B cell (primary cell): ENCODE results near the gene BNC2. TPM values are rescaled to one million over a fixed set of nuclear protein-coding genes. Genes with fewer than 3 reads are reported as not detected.

Experiments used
- ATAC-seq: fragments of 200-7000 bp; cut with Tn5 transposase; one replicate; pipeline ENCODE4 v1.10.0; 2021; ENCODE audit warnings: low read depth, mild to moderate bottlenecking, moderate number of reproducible peaks, moderate library complexity
- CTCF ChIA-PET: fragments of 350-600 bp; sonication (Branson Sonifier 250); formaldehyde crosslinking; loops from one replicate; lab custom pipeline; 2021; ENCODE audit warnings: antibody characterized with exemption, inconsistent platforms; lab: Charles Lee
- POLR2A ChIA-PET: fragments of 350-600 bp; sonication (Branson Sonifier 250); formaldehyde crosslinking; loops from one replicate; lab custom pipeline; 2021; ENCODE audit warnings: antibody characterized with exemption; lab: Charles Lee
- DNase-seq: peaks from one replicate; pipeline ENCODE4 v3.0.0; 2013
- H2AFZ ChIP-seq: 2 replicates; pipeline ENCODE4 v1.6.1; 2012; ENCODE audit warnings: mild to moderate bottlenecking, low read depth, low read length; ENCODE audit not compliant: insufficient read depth, poor library complexity, severe bottlenecking
- H3K27ac ChIP-seq, 2 donors: 1 replicate in 1 of 2; 2 replicates in 1 of 2; pipeline ENCODE4 v1.5.1; 2012 to 2013; ENCODE audit warnings: low read length in 2 of 2, mild to moderate bottlenecking in 2 of 2, moderate library complexity in 1 of 2
- H3K27me3 ChIP-seq, 4 experiments: fragments of 200-600 bp in 1 of 4; sonication (generic) in 1 of 4; replicated peaks in 1 of 4; 1 replicate in 2 of 4; 2 replicates in 2 of 4; pipeline versions ENCODE4 v1.6.1 to v1.7.0; 2013 to 2016; ENCODE audit warnings: low read length in 3 of 4, mild to moderate bottlenecking in 2 of 4, mixed read lengths in 1 of 4, moderate library complexity in 1 of 4; ENCODE audit not compliant: insufficient read depth in 4 of 4, control insufficient read depth in 3 of 4; ENCODE audit errors: control extremely low read depth in 1 of 4
- H3K36me3 ChIP-seq, 2 experiments: replicated peaks in 1 of 2; 1 replicate in 1 of 2; 2 replicates in 1 of 2; pipeline versions ENCODE4 v1.6.1 to v1.7.1; 2013; ENCODE audit warnings: low read length in 1 of 2; ENCODE audit not compliant: insufficient read depth in 2 of 2, control insufficient read depth in 1 of 2; ENCODE audit errors: control extremely low read depth in 1 of 2, extremely low read depth in 1 of 2
- H3K4me1 ChIP-seq, 2 donors: fragments of 200-600 bp in 1 of 2; sonication (generic) in 1 of 2; 1 replicate in 1 of 2; 2 replicates in 1 of 2; pipeline versions ENCODE4 v1.5.1 to v1.6.1; 2013 to 2017; ENCODE audit warnings: low read length in 2 of 2; ENCODE audit not compliant: control insufficient read depth in 2 of 2, insufficient read depth in 2 of 2
- H3K4me2 ChIP-seq: replicated peaks from 2 replicates; pipeline ENCODE3; 2012; ENCODE audit warnings: mild to moderate bottlenecking, low read depth, low read length; ENCODE audit not compliant: poor library complexity, severe bottlenecking
- H3K4me3 ChIP-seq, 5 experiments: fragments of 200-600 bp in 1 of 5; sonication (generic) in 1 of 5; 1 replicate in 3 of 5; 2 replicates in 2 of 5; pipeline versions ENCODE4 v1.5.1 to v1.7.0; 2011 to 2016; ENCODE audit warnings: low read length in 4 of 5, mild to moderate bottlenecking in 4 of 5, low read depth in 2 of 5, control low read depth in 1 of 5, moderate library complexity in 1 of 5; ENCODE audit not compliant: insufficient read depth in 1 of 5; ENCODE audit errors: control extremely low read depth in 1 of 5, extremely low read depth in 1 of 5
- H3K79me2 ChIP-seq: fragments of 200-600 bp; sonication (generic); one replicate; pipeline ENCODE4 v1.6.0; 2016; ENCODE audit warnings: low read length; ENCODE audit not compliant: control insufficient read depth, insufficient read depth
- H3K9ac ChIP-seq: fragments of 200-600 bp; sonication (generic); 2 replicates; pipeline ENCODE4 v1.6.1; 2017; ENCODE audit warnings: mild to moderate bottlenecking, low read length, moderate library complexity
- H3K9me3 ChIP-seq, 3 donors: one replicate each; pipeline versions ENCODE4 v1.6.1 to v1.7.1; 2013; ENCODE audit warnings: low read length in 2 of 3; ENCODE audit not compliant: control insufficient read depth in 2 of 3, insufficient read depth in 1 of 3; ENCODE audit errors: control extremely low read depth in 1 of 3
- H4K20me1 ChIP-seq: 2 replicates; pipeline ENCODE4 v1.6.0; 2012; ENCODE audit warnings: mild to moderate bottlenecking, low read length; ENCODE audit not compliant: insufficient read depth, control insufficient read depth, poor library complexity, severe bottlenecking
- H3K27ac Mint-ChIP-seq: one replicate; pipeline ENCODE4 v1.8.0; 2021; ENCODE audit warnings: mixed read lengths
- H3K27me3 Mint-ChIP-seq: one replicate; pipeline ENCODE4 v1.8.0; 2021; ENCODE audit warnings: mixed read lengths
- H3K4me1 Mint-ChIP-seq: one replicate; pipeline ENCODE4 v1.8.0; 2021; ENCODE audit warnings: mixed read lengths
- H3K4me3 Mint-ChIP-seq: one replicate; pipeline ENCODE4 v1.8.0; 2021; ENCODE audit warnings: mixed read lengths
- H3K9me3 Mint-ChIP-seq: one replicate; pipeline ENCODE4 v1.8.0; 2022; ENCODE audit warnings: mixed read lengths; ENCODE audit not compliant: insufficient read depth
- EZH2 ChIP-seq: IDR thresholded peaks from 2 replicates; pipeline ENCODE4 v1.6.1; 2012; ENCODE audit warnings: borderline replicate concordance, low read depth, mild to moderate bottlenecking, moderate library complexity, low read length; ENCODE audit not compliant: insufficient read depth, poor library complexity, severe bottlenecking
- WGBS: methylation state at CpG from one replicate; pipeline ENCODE4 v1.1.5; 2013; ENCODE audit warnings: missing lambda C conversion rate; ENCODE audit not compliant: insufficient coverage; 5-methylcytosine and 5-hydroxymethylcytosine counted together
- intact Hi-C: fragments of 100-400 bp; cut with micrococcal nuclease; formaldehyde crosslinking; loops from one replicate; pipeline ENCODE4 v1.10.0; 2022
- polyA plus RNA-seq: library from polyadenylated mRNA; depleted of rRNA; stranded (reverse); fragments of >200 nt; gene quantifications from 2 replicates; pipeline ENCODE4 v1.2.3, GENCODE V29; 2012
- total RNA-seq, 2 donors: library from RNA; stranded (reverse); fragments of 120-200 nt in 1 of 2; gene quantifications; 1 replicate in 1 of 2; 2 replicates in 1 of 2; pipeline versions ENCODE4 v1.2.3 to v1.2.4, GENCODE V29; 2013 to 2022
- TF ChIP-seq, protein P1 (sequence below): fragments of 200-600 bp; IDR thresholded peaks from one replicate; pipeline ENCODE4 v1.8.0; 2022; ENCODE audit warnings: antibody characterized with exemption, mild to moderate bottlenecking

BNC2 gene
- total and polyA plus RNA-seq, 2 donors (not counting 1 experiment from before 2014, with no cell fraction given), result 0.01 TPM; not detected in 1

DNA sequence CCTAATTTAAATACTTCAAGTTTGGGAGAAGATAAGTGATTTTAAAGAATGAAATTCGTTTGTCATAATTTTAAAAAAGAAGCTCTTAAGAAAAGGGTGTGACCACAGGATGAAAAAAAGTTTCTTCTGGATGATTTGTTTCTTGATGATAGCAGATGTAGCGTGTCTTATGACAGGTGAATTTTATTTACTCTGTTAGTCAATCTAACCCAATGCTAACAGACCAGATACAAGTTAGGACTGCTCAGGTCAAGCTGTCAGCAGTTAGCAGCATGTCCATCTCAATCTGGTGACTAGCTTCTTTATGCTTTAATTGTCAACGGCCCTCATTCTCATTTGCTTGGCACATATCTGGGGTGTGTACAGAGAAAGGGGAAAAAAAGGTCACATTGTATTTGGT is 456.0 kb downstream of the BNC2 start:
- Histone ChIP-seq H3K36me3 (no peaks in the 10 kb centered on the region), H3K4me1 (no peaks in the 10 kb centered on the region), H3K4me3 (no peak overlapping the region), H3K4me2 (no peak overlapping the region), H2AFZ (no peak overlapping the region), H3K9ac (no peak overlapping the region), H3K27me3 (no peaks in the 10 kb centered on the region), H4K20me1 (no peaks in the 10 kb centered on the region), H3K9me3 (no peaks in the 10 kb centered on the region), H3K79me2 (no peaks in the 10 kb centered on the region), H3K27ac (no peak overlapping the region)
- ATAC-seq (no peak), DNase-seq (no peak)
- Mint-ChIP-seq H3K4me1 (no peaks in the 10 kb centered on the region), H3K27me3 (no peaks in the 10 kb centered on the region), H3K9me3 (peaks cover 3% of the 10 kb centered on the region), H3K4me3 (no peak overlapping the region), H3K27ac (no peak overlapping the region)
- TF ChIP-seq EZH2, result no peak
- TF ChIP-seq, protein P1, sequence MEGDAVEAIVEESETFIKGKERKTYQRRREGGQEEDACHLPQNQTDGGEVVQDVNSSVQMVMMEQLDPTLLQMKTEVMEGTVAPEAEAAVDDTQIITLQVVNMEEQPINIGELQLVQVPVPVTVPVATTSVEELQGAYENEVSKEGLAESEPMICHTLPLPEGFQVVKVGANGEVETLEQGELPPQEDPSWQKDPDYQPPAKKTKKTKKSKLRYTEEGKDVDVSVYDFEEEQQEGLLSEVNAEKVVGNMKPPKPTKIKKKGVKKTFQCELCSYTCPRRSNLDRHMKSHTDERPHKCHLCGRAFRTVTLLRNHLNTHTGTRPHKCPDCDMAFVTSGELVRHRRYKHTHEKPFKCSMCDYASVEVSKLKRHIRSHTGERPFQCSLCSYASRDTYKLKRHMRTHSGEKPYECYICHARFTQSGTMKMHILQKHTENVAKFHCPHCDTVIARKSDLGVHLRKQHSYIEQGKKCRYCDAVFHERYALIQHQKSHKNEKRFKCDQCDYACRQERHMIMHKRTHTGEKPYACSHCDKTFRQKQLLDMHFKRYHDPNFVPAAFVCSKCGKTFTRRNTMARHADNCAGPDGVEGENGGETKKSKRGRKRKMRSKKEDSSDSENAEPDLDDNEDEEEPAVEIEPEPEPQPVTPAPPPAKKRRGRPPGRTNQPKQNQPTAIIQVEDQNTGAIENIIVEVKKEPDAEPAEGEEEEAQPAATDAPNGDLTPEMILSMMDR, result no peak
- ChIA-PET POLR2A (no interaction called here), CTCF (no interaction called here)
- no CpG with 5 or more reads among the region's 3 CpGs for WGBS
- intact Hi-C loops, result no loop called here

DNA sequence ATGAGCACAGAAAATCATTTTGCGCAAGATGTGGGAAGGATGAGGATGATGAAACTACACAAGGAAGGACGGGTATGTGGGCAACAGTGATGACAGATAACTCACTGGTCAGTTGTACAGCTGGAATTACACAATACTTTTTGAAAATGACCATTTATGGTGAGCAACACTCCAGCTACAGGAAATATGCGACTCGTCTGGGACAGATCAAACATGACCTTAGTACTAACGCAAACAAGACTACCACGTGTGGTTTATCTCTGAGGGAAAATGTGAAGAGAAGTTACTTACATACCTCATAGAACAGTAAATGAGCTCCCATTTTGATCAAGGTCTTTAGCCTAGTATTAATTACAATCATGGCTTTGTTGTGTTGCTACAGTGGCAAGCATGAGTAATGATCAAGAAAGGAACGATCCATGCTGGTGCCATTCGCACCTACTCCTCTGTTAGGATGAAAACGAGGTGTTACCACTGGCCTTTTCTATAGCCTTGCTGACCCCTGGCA is 456.9 kb downstream of the BNC2 start:
- intact Hi-C loops, result no loop called here
- Histone ChIP-seq H3K4me1 (no peaks in the 10 kb centered on the region), H2AFZ (no peak overlapping the region), H3K9ac (no peak overlapping the region), H3K4me3 (no peak overlapping the region), H3K4me2 (no peak overlapping the region), H3K27me3 (no peaks in the 10 kb centered on the region), H4K20me1 (no peaks in the 10 kb centered on the region), H3K36me3 (no peaks in the 10 kb centered on the region), H3K27ac (no peak overlapping the region), H3K79me2 (no peaks in the 10 kb centered on the region), H3K9me3 (no peaks in the 10 kb centered on the region)
- Mint-ChIP-seq H3K27ac (no peak overlapping the region), H3K4me3 (no peak overlapping the region), H3K27me3 (no peaks in the 10 kb centered on the region), H3K4me1 (no peaks in the 10 kb centered on the region), H3K9me3 (peaks cover 3% of the 10 kb centered on the region)
- DNase-seq, result no peak
- ChIA-PET POLR2A (no interaction called here), CTCF (no interaction called here)
- WGBS, result 87% methylated on average over 5 of the region's 9 CpGs
- TF ChIP-seq, protein P1, result no peak
- no peak for TF ChIP-seq EZH2
- no peak for ATAC-seq
